Esophagus squamous epithelium (tissue), 4 donors: Measurements from ENCODE around the gene SRGAP3.

Source experiments
- POLR2A ChIP-seq, 4 donors: fragments of 450-650 bp; IDR thresholded peaks; one replicate each; pipeline ENCODE4 v1.6.1; 2017; ENCODE audit warnings: antibody characterized with exemption in 4 of 4, mild to moderate bottlenecking in 4 of 4, moderate library complexity in 3 of 4
- TF ChIP-seq, protein P1 (sequence below), 6 experiments: fragments of 450-650 bp in 4 of 6; fragments of 200-600 bp in 2 of 6; sonication (generic) in 2 of 6; IDR thresholded peaks; one replicate each; pipeline ENCODE4 v1.5.1; 2016 to 2019; ENCODE audit warnings: antibody characterized with exemption in 6 of 6, mild to moderate bottlenecking in 4 of 6, moderate library complexity in 4 of 6

DNA sequence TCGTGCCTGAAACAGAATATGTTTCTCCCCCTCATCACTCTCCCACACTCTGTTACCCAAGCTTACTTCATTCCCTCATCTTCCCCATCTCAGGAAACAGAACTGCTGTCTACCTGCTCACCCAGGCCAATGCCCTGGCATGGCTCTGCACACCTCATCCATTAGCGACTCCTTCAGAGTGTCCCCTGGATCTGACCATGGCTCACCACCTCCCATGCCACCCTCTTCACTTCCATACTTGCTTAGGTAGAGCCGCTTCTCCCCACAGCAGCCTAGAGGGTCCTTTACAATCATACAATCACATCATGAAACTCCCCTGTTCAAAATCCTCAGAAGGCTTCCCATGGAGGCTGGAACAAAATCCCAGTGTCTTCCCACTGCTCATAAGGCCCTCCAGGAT is 252.3 kb downstream of the SRGAP3 start:
- TF ChIP-seq POLR2A (IDR thresholded peaks at IDR 0.05): no peak
- TF ChIP-seq, protein P1, sequence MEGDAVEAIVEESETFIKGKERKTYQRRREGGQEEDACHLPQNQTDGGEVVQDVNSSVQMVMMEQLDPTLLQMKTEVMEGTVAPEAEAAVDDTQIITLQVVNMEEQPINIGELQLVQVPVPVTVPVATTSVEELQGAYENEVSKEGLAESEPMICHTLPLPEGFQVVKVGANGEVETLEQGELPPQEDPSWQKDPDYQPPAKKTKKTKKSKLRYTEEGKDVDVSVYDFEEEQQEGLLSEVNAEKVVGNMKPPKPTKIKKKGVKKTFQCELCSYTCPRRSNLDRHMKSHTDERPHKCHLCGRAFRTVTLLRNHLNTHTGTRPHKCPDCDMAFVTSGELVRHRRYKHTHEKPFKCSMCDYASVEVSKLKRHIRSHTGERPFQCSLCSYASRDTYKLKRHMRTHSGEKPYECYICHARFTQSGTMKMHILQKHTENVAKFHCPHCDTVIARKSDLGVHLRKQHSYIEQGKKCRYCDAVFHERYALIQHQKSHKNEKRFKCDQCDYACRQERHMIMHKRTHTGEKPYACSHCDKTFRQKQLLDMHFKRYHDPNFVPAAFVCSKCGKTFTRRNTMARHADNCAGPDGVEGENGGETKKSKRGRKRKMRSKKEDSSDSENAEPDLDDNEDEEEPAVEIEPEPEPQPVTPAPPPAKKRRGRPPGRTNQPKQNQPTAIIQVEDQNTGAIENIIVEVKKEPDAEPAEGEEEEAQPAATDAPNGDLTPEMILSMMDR (IDR thresholded peaks at IDR 0.05): peak in 1 of 6 experiments; percentile 1
